ENCODE data around the gene SMCP.

The SMCP gene, protein sequence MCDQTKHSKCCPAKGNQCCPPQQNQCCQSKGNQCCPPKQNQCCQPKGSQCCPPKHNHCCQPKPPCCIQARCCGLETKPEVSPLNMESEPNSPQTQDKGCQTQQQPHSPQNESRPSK

DNA sequence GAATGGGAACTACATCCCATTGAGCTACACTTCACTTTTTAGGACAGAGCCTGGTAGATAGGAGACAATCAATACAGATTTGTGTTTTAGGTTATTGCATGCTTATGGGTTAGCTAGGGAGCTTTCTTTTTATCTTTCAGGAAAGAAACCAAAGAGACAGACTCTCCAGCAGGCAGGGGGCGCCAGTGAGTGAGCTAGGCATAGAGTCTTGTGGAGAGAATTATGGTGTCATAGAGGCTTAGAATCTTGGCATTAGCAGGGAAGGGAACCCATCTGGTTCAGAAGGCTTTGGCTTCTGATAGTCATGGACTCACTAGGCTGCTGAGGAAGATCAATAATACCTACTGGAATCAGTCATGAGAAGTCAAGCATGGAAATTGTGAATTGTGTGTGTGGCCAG, at the start of gene SMCP:
TSS of gene SMCP (plus strand) at position 281 of the 400 bp plus-strand sequence. CDS start 6,101 bp downstream, outside the sequence.
- ChIA-PET POLR2A (no interaction called here), CTCF (interaction anchor here (0.8 to 2.5 kb wide), 14 partner anchors 8 to 352 kb away, joined by 3 to 15 read pairs (median 6); partner anchors contain the start of gene IVL)
- peak; percentile 4 for TF ChIP-seq CTCF (IDR thresholded peaks at IDR 0.05; ENCODE audit: control extremely low read depth, extremely low read depth, low read depth, missing control alignments)
- DNase-seq (ENCODE audit: extremely low spot score) = no peak

DNA sequence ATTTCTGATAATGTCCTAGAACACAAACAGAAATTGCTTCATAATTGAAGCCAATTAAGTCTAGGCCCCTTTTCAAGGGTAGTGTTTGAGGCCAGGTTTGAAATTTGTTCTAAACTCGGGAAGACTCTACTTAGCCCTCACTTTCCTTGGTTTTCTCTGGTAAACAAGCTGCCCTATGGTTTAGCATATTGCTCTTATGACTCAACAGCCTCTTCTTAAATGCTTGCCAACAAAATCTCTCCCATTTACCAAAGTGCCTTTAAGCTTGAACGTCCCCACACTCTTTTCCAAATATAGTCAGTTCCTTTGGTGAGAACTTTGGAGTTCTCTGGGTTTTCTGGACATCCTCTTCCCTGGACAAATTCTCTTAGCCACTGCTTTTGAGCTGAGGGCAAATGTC, 41.3 kb upstream of the SMCP start:
- ChIA-PET CTCF (interaction anchor here (1.1 kb wide), 1 partner anchor 19 kb away, joined by 4 read pairs; no protein-coding TSS in a partner anchor), POLR2A (no interaction called here)
- no peak for DNase-seq (ENCODE audit: extremely low spot score)
- TF ChIP-seq CTCF (IDR thresholded peaks at IDR 0.05; ENCODE audit: control extremely low read depth, extremely low read depth, low read depth, missing control alignments) = no peak

DNA sequence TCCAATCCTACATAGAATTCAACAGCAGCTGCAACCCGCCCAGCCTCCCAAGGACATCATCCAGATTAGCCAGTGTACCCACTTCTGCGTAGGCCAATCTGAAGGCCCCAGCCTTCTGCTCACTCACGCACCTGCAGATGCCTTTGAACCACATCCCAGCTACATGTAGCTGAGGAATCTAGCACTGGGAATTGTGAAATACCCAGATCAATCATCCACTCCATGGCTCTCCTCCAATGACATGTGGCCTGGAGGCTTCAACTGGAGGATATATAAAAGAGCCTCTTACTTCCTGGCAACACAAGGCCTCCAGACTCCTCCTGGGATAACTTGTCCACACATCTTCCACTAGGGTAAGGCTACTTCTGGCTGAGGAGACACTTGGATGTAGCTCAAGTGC, 35.6 kb upstream of the SMCP start, which contains the start of gene LCE6A:
TSS of gene LCE6A (plus strand) at position 301 of the 400 bp plus-strand sequence. CDS start 665 bp downstream, outside the sequence.
- CTCF ChIA-PET = no interaction called here

GRCh38 chr1:152855661-152856060, 22.5 kb upstream of the SMCP start:
- DNase-seq (ENCODE audit: extremely low spot score) = no peak
- TF ChIP-seq CTCF (IDR thresholded peaks at IDR 0.05; ENCODE audit: control extremely low read depth, extremely low read depth, low read depth, missing control alignments) = no peak
- CTCF ChIA-PET = interaction anchor here (0.7 to 3.0 kb wide), 7 partner anchors 10 to 202 kb away, joined by 3 to 20 read pairs (median 8); no protein-coding TSS in a partner anchor
- POLR2A ChIA-PET = no interaction called here

More for the DNA sequence above, 35.6 kb upstream of the SMCP start, which contains the start of gene LCE6A:
- no peak for TF ChIP-seq CTCF (IDR thresholded peaks at IDR 0.05; ENCODE audit: control extremely low read depth, extremely low read depth, low read depth, missing control alignments)
- DNase-seq (ENCODE audit: extremely low spot score) = no peak
- POLR2A ChIA-PET = no interaction called here

DNA sequence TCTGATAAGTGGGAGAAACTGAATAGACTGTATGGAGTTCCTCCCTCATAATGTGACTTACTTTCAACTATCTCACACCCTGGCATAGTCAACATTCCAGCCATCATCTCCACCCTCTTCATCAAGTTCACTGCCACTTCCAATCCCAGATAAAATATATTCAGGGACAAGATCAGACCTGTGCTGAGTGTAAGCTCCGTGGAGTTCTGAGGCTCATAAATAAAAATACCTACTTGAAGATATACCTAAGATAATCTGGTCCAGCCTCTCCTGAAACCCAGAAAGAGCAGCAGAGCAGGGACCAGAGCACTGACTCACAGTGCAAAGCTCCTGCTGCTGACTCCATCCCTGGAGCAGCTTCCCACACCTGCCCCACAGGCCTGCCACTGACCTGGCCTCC, 20.1 kb upstream of the SMCP start:
- CTCF ChIA-PET = interaction anchor here (1.0 to 3.0 kb wide), 3 partner anchors 12 to 335 kb away, joined by 3 to 20 read pairs (median 3); no protein-coding TSS in a partner anchor
- TF ChIP-seq CTCF (IDR thresholded peaks at IDR 0.05; ENCODE audit: control extremely low read depth, extremely low read depth, low read depth, missing control alignments) = no peak
- no peak for DNase-seq (ENCODE audit: extremely low spot score)
- POLR2A ChIA-PET = no interaction called here

- no peak for TF ChIP-seq CTCF (IDR thresholded peaks at IDR 0.05; ENCODE audit: control extremely low read depth, extremely low read depth, low read depth, missing control alignments)
- no peak for DNase-seq (ENCODE audit: extremely low spot score)
- ChIA-PET POLR2A (no interaction called here), CTCF (interaction anchor here (1.2 kb wide), 1 partner anchor 9 kb away, joined by 3 read pairs; no protein-coding TSS in a partner anchor)
These were observed 18.4 kb upstream of the SMCP start, which contains the start of gene LCE7A for GRCh38 chr1:152859696-152860095. Gene LCE7A (plus strand): TSS chr1:152859996. CDS start chr1:152860698, 702 bp downstream.
